DOHH2 (cell line): ENCODE data around the gene ETNK2.

Experiments
- H3F3A ChIP-seq: fragments of 200-600 bp; sonication (generic), shearing (Covaris generic); 2 replicates; pipeline ENCODE4 v1.6.0; 2016; ENCODE audit warnings: antibody characterized with exemption, mild to moderate bottlenecking; ENCODE audit not compliant: control insufficient read depth, insufficient read depth
- H3K27ac ChIP-seq: fragments of 200-600 bp; sonication (generic); 2 replicates; pipeline ENCODE4 v1.5.1; 2014; ENCODE audit warnings: low read depth, mild to moderate bottlenecking, low read length, moderate library complexity
- H3K27me3 ChIP-seq: fragments of 200-600 bp; sonication (generic); 2 replicates; pipeline ENCODE4 v1.6.1; 2014; ENCODE audit warnings: mild to moderate bottlenecking, low read length, mixed read lengths; ENCODE audit not compliant: control insufficient read depth
- H3K36me3 ChIP-seq: fragments of 200-600 bp; sonication (generic); 2 replicates; pipeline ENCODE4 v1.6.1; 2014; ENCODE audit warnings: mild to moderate bottlenecking, low read length, moderate library complexity, mixed read lengths; ENCODE audit not compliant: control insufficient read depth
- H3K4me1 ChIP-seq: fragments of 200-600 bp; sonication (generic); 2 replicates; pipeline ENCODE4 v1.6.1; 2014; ENCODE audit warnings: mild to moderate bottlenecking, low read length, mixed read lengths; ENCODE audit not compliant: control insufficient read depth
- H3K4me2 ChIP-seq: fragments of 200-600 bp; sonication (generic); 2 replicates; pipeline ENCODE4 v1.6.0; 2014; ENCODE audit warnings: mild to moderate bottlenecking, low read length, moderate library complexity
- H3K4me3 ChIP-seq: fragments of 200-600 bp; sonication (generic); 2 replicates; pipeline ENCODE4 v1.5.1; 2014; ENCODE audit warnings: mild to moderate bottlenecking, low read length, mixed read lengths
- H3K79me2 ChIP-seq: fragments of 200-600 bp; sonication (generic); 2 replicates; pipeline ENCODE4 v1.6.1; 2014; ENCODE audit warnings: mild to moderate bottlenecking, low read length, mixed read lengths; ENCODE audit not compliant: control insufficient read depth
- H3K9me2 ChIP-seq: fragments of 200-600 bp; sonication (generic); replicated peaks from 2 replicates; pipeline ENCODE4 v1.6.1; 2014; ENCODE audit warnings: mild to moderate bottlenecking, low read length, mixed read lengths; ENCODE audit not compliant: control insufficient read depth
- H3K9me3 ChIP-seq: fragments of 200-600 bp; sonication (generic); 2 replicates; pipeline ENCODE4 v1.6.1; 2014; ENCODE audit warnings: antibody characterized with exemption, low read length, mixed read lengths; ENCODE audit not compliant: control insufficient read depth, insufficient read depth
- H4K20me1 ChIP-seq: fragments of 200-600 bp; sonication (generic); 2 replicates; pipeline ENCODE4 v1.6.0; 2014; ENCODE audit warnings: low read depth, mild to moderate bottlenecking, antibody characterized with exemption, low read length, moderate library complexity; ENCODE audit not compliant: control insufficient read depth, insufficient read depth
- EZH2phosphoT487 ChIP-seq: fragments of 200-600 bp; sonication (generic); IDR thresholded peaks from 2 replicates; pipeline ENCODE4 v1.6.1; 2017; ENCODE audit warnings: borderline replicate concordance, mild to moderate bottlenecking, antibody characterized with exemption, low read length, moderate library complexity, mixed read lengths
- TF ChIP-seq, protein P1 (sequence below): fragments of 200-600 bp; sonication (generic); IDR thresholded peaks from one replicate; pipeline ENCODE4 v1.5.1; 2014; ENCODE audit warnings: antibody characterized with exemption, mild to moderate bottlenecking, low read depth, low read length; ENCODE audit not compliant: poor library complexity, severe bottlenecking

Gene ETNK2

DNA sequence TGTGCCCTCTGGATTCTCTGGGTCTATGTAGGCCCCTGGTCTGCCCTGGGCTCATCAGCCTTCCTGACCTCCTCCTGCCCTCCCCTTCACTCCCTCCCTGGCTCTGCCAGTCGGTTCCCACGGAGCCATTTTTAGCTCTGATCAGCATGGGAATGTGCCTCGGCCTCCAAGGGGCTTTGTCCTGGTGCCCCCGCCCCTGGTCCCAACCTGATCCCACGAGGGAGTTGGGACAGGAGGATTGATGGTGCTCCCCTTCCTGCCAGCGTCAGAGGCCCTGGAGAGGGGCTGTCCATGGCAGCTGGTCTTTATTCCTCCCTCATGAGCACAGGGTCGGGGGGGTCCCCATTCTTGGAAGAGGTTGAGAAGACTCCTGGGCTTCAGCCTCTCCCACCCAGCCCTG is 24.9 kb downstream of the ETNK2 start:
- peaks cover 6% of the 10 kb centered on the region for H3K4me1 ChIP-seq
- no peaks in the 10 kb centered on the region for H3K9me2 ChIP-seq
- H3K4me2 ChIP-seq = no peak overlapping the region
- no peak overlapping the region for H3K4me3 ChIP-seq
- TF ChIP-seq, protein P1, sequence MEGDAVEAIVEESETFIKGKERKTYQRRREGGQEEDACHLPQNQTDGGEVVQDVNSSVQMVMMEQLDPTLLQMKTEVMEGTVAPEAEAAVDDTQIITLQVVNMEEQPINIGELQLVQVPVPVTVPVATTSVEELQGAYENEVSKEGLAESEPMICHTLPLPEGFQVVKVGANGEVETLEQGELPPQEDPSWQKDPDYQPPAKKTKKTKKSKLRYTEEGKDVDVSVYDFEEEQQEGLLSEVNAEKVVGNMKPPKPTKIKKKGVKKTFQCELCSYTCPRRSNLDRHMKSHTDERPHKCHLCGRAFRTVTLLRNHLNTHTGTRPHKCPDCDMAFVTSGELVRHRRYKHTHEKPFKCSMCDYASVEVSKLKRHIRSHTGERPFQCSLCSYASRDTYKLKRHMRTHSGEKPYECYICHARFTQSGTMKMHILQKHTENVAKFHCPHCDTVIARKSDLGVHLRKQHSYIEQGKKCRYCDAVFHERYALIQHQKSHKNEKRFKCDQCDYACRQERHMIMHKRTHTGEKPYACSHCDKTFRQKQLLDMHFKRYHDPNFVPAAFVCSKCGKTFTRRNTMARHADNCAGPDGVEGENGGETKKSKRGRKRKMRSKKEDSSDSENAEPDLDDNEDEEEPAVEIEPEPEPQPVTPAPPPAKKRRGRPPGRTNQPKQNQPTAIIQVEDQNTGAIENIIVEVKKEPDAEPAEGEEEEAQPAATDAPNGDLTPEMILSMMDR = no peak
- TF ChIP-seq EZH2phosphoT487 = no peak
- no peaks in the 10 kb centered on the region for H3F3A ChIP-seq
- no peaks in the 10 kb centered on the region for H4K20me1 ChIP-seq
- no peaks in the 10 kb centered on the region for H3K9me3 ChIP-seq
- H3K27me3 ChIP-seq = no peaks in the 10 kb centered on the region
- no peaks in the 10 kb centered on the region for H3K36me3 ChIP-seq
- H3K79me2 ChIP-seq = no peaks in the 10 kb centered on the region
- no peak overlapping the region for H3K27ac ChIP-seq

GRCh38 chr1:204126386-204126785 is 25.5 kb downstream of the ETNK2 start:
- Histone ChIP-seq H4K20me1 (no peaks in the 10 kb centered on the region), H3K27ac (no peak overlapping the region), H3F3A (no peaks in the 10 kb centered on the region), H3K4me1 (peaks cover 6% of the 10 kb centered on the region), H3K27me3 (no peaks in the 10 kb centered on the region), H3K4me2 (no peak overlapping the region), H3K9me2 (no peaks in the 10 kb centered on the region), H3K9me3 (no peaks in the 10 kb centered on the region), H3K79me2 (no peaks in the 10 kb centered on the region), H3K36me3 (no peaks in the 10 kb centered on the region), H3K4me3 (no peak overlapping the region)
- TF ChIP-seq, protein P1 = no peak
- TF ChIP-seq EZH2phosphoT487 = no peak

DNA sequence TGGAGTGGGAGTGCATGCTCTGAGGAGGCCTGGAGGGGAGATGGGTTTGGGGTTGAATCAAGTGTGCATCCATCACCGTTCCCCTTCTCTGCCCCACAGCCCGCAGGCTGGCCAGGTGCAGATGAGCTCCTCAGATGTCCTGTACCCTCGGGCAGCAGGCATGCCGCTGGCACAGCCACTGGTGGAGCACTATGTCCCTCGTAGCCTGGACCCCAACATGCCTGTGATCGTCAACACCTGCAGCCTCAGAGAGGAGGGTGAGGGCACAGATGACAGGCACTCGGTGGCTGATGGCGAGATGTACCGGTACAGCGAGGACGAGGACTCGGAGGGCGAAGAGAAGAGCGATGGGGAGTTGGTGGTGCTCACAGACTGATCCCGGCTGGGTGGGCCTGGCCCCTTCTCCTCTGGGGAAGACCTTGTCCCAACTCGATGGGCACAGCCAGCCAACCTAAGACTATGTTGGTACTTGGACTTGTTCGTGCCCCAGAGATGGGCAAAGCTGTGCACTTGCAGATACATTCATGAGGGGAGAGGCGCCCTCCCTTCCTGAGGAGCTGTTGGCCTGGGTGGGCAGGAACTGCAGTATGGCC is 26.0 kb downstream of the ETNK2 start:
- Histone ChIP-seq H3K9me2 (no peaks in the 10 kb centered on the region), H3K9me3 (no peaks in the 10 kb centered on the region), H3F3A (no peaks in the 10 kb centered on the region), H3K27me3 (no peaks in the 10 kb centered on the region), H3K36me3 (no peaks in the 10 kb centered on the region), H3K27ac (no peak overlapping the region), H3K79me2 (no peaks in the 10 kb centered on the region), H3K4me2 (no peak overlapping the region), H4K20me1 (no peaks in the 10 kb centered on the region), H3K4me3 (no peak overlapping the region), H3K4me1 (peaks cover 6% of the 10 kb centered on the region)
- TF ChIP-seq, protein P1 = no peak
- no peak for TF ChIP-seq EZH2phosphoT487

GRCh38 chr1:204124639-204125038 is 27.2 kb downstream of the ETNK2 start:
- H3K27ac ChIP-seq = no peak overlapping the region
- H3K9me2 ChIP-seq = no peaks in the 10 kb centered on the region
- no peaks in the 10 kb centered on the region for H3F3A ChIP-seq
- TF ChIP-seq EZH2phosphoT487 = no peak
- TF ChIP-seq, protein P1 = no peak
- no peak overlapping the region for H3K4me3 ChIP-seq
- no peaks in the 10 kb centered on the region for H4K20me1 ChIP-seq
- no peaks in the 10 kb centered on the region for H3K9me3 ChIP-seq
- H3K36me3 ChIP-seq = no peaks in the 10 kb centered on the region
- H3K4me2 ChIP-seq = no peak overlapping the region
- no peaks in the 10 kb centered on the region for H3K79me2 ChIP-seq
- H3K4me1 ChIP-seq = peaks cover 6% of the 10 kb centered on the region
- no peaks in the 10 kb centered on the region for H3K27me3 ChIP-seq
